HG03108 (cell line): ENCODE results near the gene TNS4.

Source experiments
- ATAC-seq: cut with Tn5 transposase; IDR thresholded peaks from one replicate; pipeline ENCODE4 v1.9.1; 2021; ENCODE audit warnings: moderate library complexity; ENCODE audit not compliant: unreplicated experiment

The TNS4 gene

GRCh38 chr17:40536295-40537171 is 35.1 kb upstream of the TNS4 start:
- no peak for ATAC-seq

- no peak for ATAC-seq
Observed at GRCh38 chr17:40535924-40536294, 34.5 kb upstream of the TNS4 start.

GRCh38 chr17:40535438-40535837 is 34.0 kb upstream of the TNS4 start:
- no peak for ATAC-seq

- ATAC-seq, result no peak
Observed at GRCh38 chr17:40534371-40535189, 33.2 kb upstream of the TNS4 start.

GRCh38 chr17:40533896-40534295 is 32.5 kb upstream of the TNS4 start:
- ATAC-seq, result no peak

- no peak for ATAC-seq
Observed at GRCh38 chr17:40532520-40533253, 31.3 kb upstream of the TNS4 start.

- no peak for ATAC-seq
Observed at GRCh38 chr17:40531051-40531991, 29.9 kb upstream of the TNS4 start.

GRCh38 chr17:40530531-40530994 is 29.1 kb upstream of the TNS4 start:
- ATAC-seq, result no peak

GRCh38 chr17:40529991-40530390 is 28.6 kb upstream of the TNS4 start:
- no peak for ATAC-seq

- no peak for ATAC-seq
Observed at GRCh38 chr17:40528692-40529417, 27.4 kb upstream of the TNS4 start.

GRCh38 chr17:40526668-40527067 is 25.2 kb upstream of the TNS4 start:
- ATAC-seq, result no peak

- no peak for ATAC-seq
Observed at GRCh38 chr17:40525294-40525693, 23.9 kb upstream of the TNS4 start.

- ATAC-seq, result no peak
Observed at GRCh38 chr17:40524243-40524965, 23.0 kb upstream of the TNS4 start.

- ATAC-seq, result no peak
Observed at GRCh38 chr17:40522961-40523310, 21.5 kb upstream of the TNS4 start.

- no peak for ATAC-seq
Observed at GRCh38 chr17:40522250-40522960, 21.0 kb upstream of the TNS4 start.

- ATAC-seq, result no peak
Observed at GRCh38 chr17:40520991-40521453, 19.6 kb upstream of the TNS4 start.

GRCh38 chr17:40519089-40519775 is 17.8 kb upstream of the TNS4 start:
- no peak for ATAC-seq
